ENCODE data around the gene IREB2.

- TF ChIP-seq, protein P1, sequence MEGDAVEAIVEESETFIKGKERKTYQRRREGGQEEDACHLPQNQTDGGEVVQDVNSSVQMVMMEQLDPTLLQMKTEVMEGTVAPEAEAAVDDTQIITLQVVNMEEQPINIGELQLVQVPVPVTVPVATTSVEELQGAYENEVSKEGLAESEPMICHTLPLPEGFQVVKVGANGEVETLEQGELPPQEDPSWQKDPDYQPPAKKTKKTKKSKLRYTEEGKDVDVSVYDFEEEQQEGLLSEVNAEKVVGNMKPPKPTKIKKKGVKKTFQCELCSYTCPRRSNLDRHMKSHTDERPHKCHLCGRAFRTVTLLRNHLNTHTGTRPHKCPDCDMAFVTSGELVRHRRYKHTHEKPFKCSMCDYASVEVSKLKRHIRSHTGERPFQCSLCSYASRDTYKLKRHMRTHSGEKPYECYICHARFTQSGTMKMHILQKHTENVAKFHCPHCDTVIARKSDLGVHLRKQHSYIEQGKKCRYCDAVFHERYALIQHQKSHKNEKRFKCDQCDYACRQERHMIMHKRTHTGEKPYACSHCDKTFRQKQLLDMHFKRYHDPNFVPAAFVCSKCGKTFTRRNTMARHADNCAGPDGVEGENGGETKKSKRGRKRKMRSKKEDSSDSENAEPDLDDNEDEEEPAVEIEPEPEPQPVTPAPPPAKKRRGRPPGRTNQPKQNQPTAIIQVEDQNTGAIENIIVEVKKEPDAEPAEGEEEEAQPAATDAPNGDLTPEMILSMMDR (conservative IDR thresholded peaks at IDR 0.05) = no peak
- no peak for TF ChIP-seq ZFX (IDR thresholded peaks at IDR 0.05)
These were observed 43.9 kb downstream of the IREB2 start for GRCh38 chr15:78481917-78482316.

Measured in C4-2B (cell line).